ENCODE data around the gene CASP7. TPM values are rescaled to one million over a fixed set of nuclear protein-coding genes. Genes with fewer than 3 reads are reported as not detected.

CASP7 gene
- total RNA-seq, 1 donor from 2014 or later = 10.0 TPM

GRCh38 chr10:113643183-113643582, 36.5 kb upstream of the CASP7 start:
- DNase-seq (ENCODE audit: low read depth) = peak; percentile 61
- Histone ChIP-seq H3K36me3 (ENCODE audit: control insufficient read depth, insufficient read depth, low read length) (no peaks in the 10 kb centered on the region), H3K27me3 (ENCODE audit: control insufficient read depth, insufficient read depth, low read length) (no peaks in the 10 kb centered on the region), H3K4me3 (ENCODE audit: low read depth, low read length) (no peak overlapping the region)
- FAIRE-seq = no peak
- TF ChIP-seq CTCF (IDR thresholded peaks at IDR 0.05; ENCODE audit: insufficient read depth, low read length, severe bottlenecking) = no peak

- TF ChIP-seq CTCF (IDR thresholded peaks at IDR 0.05; ENCODE audit: insufficient read depth, low read length, severe bottlenecking) = no peak
- DNase-seq (ENCODE audit: low read depth) (peak; percentile 32), FAIRE-seq (no peak)
- Histone ChIP-seq H3K4me3 (ENCODE audit: low read depth, low read length) (no peak overlapping the region), H3K36me3 (ENCODE audit: control insufficient read depth, insufficient read depth, low read length) (no peaks in the 10 kb centered on the region), H3K27me3 (ENCODE audit: control insufficient read depth, insufficient read depth, low read length) (no peaks in the 10 kb centered on the region)
Observed at GRCh38 chr10:113644185-113645120, 35.3 kb upstream of the CASP7 start.

- DNase-seq (ENCODE audit: low read depth) (no peak), FAIRE-seq (no peak)
- Histone ChIP-seq H3K4me3 (ENCODE audit: low read depth, low read length) (no peak overlapping the region), H3K27me3 (ENCODE audit: control insufficient read depth, insufficient read depth, low read length) (no peaks in the 10 kb centered on the region), H3K36me3 (ENCODE audit: control insufficient read depth, insufficient read depth, low read length) (no peaks in the 10 kb centered on the region)
- TF ChIP-seq CTCF (IDR thresholded peaks at IDR 0.05; ENCODE audit: insufficient read depth, low read length, severe bottlenecking) = no peak
Observed at GRCh38 chr10:113646336-113647201, 33.1 kb upstream of the CASP7 start.

- no peak overlapping the region for H3K4me3 ChIP-seq (ENCODE audit: low read depth, low read length)
- TF ChIP-seq CTCF (IDR thresholded peaks at IDR 0.05; ENCODE audit: insufficient read depth, low read length, severe bottlenecking) = no peak
- DNase-seq (ENCODE audit: low read depth) (no peak), FAIRE-seq (no peak)
- H3K36me3 ChIP-seq (ENCODE audit: control insufficient read depth, insufficient read depth, low read length) = no peaks in the 10 kb centered on the region
- no peaks in the 10 kb centered on the region for H3K27me3 ChIP-seq (ENCODE audit: control insufficient read depth, insufficient read depth, low read length)
Observed at GRCh38 chr10:113647812-113648211, 31.9 kb upstream of the CASP7 start.

- no peak for FAIRE-seq
- H3K27me3 ChIP-seq (ENCODE audit: control insufficient read depth, insufficient read depth, low read length) = no peaks in the 10 kb centered on the region
- DNase-seq (ENCODE audit: low read depth) = peak; percentile 44
- no peaks in the 10 kb centered on the region for H3K36me3 ChIP-seq (ENCODE audit: control insufficient read depth, insufficient read depth, low read length)
- TF ChIP-seq CTCF (IDR thresholded peaks at IDR 0.05; ENCODE audit: insufficient read depth, low read length, severe bottlenecking) = no peak
- H3K4me3 ChIP-seq (ENCODE audit: low read depth, low read length) = no peak overlapping the region
Observed at GRCh38 chr10:113648478-113648877, 31.2 kb upstream of the CASP7 start.
